Measurements from ENCODE around the gene PTN. TPM values are rescaled to one million over a fixed set of nuclear protein-coding genes. Genes with fewer than 3 reads are reported as not detected.

Gene PTN
- total RNA-seq, 1 experiment from 2014 or later, result 0.35 TPM

DNA sequence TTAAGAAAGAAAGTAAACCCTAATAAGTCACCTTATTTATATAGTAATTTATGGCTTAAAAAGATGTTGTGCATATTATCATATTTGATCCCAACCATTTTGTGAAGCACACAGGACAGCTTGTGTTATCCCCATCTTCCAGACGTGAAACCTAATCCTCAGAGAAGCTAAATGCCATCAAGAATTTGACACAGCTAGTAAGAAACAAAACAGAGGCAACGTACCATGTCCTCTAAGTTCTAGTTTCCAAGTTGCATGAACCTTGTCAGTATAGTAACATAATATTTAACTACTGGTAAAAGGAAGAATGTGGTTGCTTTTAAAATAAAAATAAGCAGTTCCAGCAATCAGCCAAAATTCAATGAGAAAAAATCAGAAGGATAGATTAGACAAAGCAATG is 41.5 kb downstream of the PTN start:
- H3K9me3 Mint-ChIP-seq (ENCODE audit: low read depth, unreplicated experiment), result peaks cover 8% of the 10 kb centered on the region
- H3K27me3 Mint-ChIP-seq (ENCODE audit: unreplicated experiment), result no peaks in the 10 kb centered on the region
- DNase-seq, result no peak
- TF ChIP-seq, protein P1, sequence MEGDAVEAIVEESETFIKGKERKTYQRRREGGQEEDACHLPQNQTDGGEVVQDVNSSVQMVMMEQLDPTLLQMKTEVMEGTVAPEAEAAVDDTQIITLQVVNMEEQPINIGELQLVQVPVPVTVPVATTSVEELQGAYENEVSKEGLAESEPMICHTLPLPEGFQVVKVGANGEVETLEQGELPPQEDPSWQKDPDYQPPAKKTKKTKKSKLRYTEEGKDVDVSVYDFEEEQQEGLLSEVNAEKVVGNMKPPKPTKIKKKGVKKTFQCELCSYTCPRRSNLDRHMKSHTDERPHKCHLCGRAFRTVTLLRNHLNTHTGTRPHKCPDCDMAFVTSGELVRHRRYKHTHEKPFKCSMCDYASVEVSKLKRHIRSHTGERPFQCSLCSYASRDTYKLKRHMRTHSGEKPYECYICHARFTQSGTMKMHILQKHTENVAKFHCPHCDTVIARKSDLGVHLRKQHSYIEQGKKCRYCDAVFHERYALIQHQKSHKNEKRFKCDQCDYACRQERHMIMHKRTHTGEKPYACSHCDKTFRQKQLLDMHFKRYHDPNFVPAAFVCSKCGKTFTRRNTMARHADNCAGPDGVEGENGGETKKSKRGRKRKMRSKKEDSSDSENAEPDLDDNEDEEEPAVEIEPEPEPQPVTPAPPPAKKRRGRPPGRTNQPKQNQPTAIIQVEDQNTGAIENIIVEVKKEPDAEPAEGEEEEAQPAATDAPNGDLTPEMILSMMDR (IDR thresholded peaks at IDR 0.05; ENCODE audit: unreplicated experiment), result no peak
- H3K4me3 Mint-ChIP-seq (ENCODE audit: low read depth, unreplicated experiment), result no peak overlapping the region
- CTCF ChIA-PET, result no interaction called here
- intact Hi-C loops (cut with micrococcal nuclease; ENCODE audit: unreplicated experiment), result no loop called here
- no peaks in the 10 kb centered on the region for H3K4me1 Mint-ChIP-seq (ENCODE audit: low read depth, unreplicated experiment)
- no TSS peak for BruUV-seq (replicated peaks)
- H3K36me3 Mint-ChIP-seq (ENCODE audit: insufficient read depth, unreplicated experiment), result no peaks in the 10 kb centered on the region
- H3K27ac Mint-ChIP-seq (ENCODE audit: unreplicated experiment), result no peak overlapping the region

DNA sequence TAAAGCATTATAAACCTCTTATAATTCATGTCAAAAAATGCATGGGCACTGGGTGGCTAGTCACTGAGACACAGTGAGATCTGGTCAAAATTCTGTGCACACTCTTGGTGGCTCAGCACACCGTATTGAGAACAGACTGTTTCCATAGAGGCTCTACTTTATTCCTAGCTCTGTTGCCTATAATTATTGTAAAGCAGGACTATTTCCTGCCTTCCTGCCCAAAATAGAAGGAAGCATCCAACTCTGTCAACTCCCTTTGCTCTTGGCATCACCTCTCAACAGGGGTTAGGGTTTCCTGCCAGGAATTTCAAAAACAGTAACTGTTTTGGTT is 45.1 kb downstream of the PTN start:
- BruUV-seq (replicated peaks), result no TSS peak
- CTCF ChIA-PET, result no interaction called here
- Mint-ChIP-seq H3K27me3 (ENCODE audit: unreplicated experiment) (no peaks in the 10 kb centered on the region), H3K36me3 (ENCODE audit: insufficient read depth, unreplicated experiment) (no peaks in the 10 kb centered on the region), H3K4me3 (ENCODE audit: low read depth, unreplicated experiment) (no peak overlapping the region), H3K27ac (ENCODE audit: unreplicated experiment) (no peak overlapping the region), H3K9me3 (ENCODE audit: low read depth, unreplicated experiment) (peaks cover 6% of the 10 kb centered on the region), H3K4me1 (ENCODE audit: low read depth, unreplicated experiment) (no peaks in the 10 kb centered on the region)
- intact Hi-C loops (cut with micrococcal nuclease; ENCODE audit: unreplicated experiment), result no loop called here
- TF ChIP-seq, protein P1 (IDR thresholded peaks at IDR 0.05; ENCODE audit: unreplicated experiment), result no peak
- no peak for DNase-seq

DNA sequence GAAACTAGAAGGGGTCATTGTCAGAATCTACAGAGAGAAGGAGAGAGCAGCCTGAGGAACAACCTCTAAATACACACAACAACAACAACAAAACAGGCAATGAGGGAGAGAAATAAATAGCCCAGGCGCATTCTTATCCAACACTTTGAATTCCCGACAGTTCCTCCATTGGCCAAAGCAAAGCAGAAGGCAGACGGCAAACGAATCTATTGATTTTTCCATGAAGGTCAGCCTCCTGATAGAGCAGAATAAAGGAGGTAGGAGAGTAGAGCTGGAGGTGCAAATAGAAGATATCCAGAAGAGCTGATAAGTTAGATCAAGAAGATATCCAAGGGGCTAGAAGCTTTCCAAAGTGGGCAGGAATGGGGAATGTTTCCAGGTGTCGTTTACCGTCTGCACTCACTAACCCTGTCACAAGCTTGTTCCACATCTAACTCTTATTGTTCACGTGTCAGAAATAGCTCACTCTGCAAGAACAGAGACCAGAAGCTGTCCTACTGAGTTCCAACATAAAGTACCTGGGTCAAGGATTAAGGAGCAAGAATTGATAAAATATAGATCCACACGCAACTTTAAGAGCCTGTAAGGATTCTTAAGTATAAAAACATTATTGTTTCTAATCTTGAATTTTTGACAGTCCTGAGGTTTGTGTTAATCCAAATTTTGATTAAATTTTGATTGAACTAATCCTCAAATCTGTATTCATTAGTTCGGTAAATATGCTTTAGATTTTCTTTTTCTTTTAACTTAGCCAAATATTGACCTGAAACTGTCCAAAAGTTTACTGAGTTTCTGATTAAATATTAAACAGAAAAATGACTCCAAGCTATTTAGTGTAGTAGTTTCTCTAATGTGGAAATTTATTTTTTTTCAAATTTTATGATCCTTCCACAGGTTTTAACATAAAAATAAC is 45.7 kb downstream of the PTN start:
- intact Hi-C loops (cut with micrococcal nuclease; ENCODE audit: unreplicated experiment), result no loop called here
- Mint-ChIP-seq H3K27me3 (ENCODE audit: unreplicated experiment) (no peaks in the 10 kb centered on the region), H3K4me1 (ENCODE audit: low read depth, unreplicated experiment) (no peaks in the 10 kb centered on the region), H3K36me3 (ENCODE audit: insufficient read depth, unreplicated experiment) (no peaks in the 10 kb centered on the region), H3K4me3 (ENCODE audit: low read depth, unreplicated experiment) (no peak overlapping the region), H3K27ac (ENCODE audit: unreplicated experiment) (no peak overlapping the region), H3K9me3 (ENCODE audit: low read depth, unreplicated experiment) (peaks cover 6% of the 10 kb centered on the region)
- no peak for DNase-seq
- CTCF ChIA-PET, result no interaction called here
- no TSS peak for BruUV-seq (replicated peaks)
- TF ChIP-seq, protein P1 (IDR thresholded peaks at IDR 0.05; ENCODE audit: unreplicated experiment), result no peak

DNA sequence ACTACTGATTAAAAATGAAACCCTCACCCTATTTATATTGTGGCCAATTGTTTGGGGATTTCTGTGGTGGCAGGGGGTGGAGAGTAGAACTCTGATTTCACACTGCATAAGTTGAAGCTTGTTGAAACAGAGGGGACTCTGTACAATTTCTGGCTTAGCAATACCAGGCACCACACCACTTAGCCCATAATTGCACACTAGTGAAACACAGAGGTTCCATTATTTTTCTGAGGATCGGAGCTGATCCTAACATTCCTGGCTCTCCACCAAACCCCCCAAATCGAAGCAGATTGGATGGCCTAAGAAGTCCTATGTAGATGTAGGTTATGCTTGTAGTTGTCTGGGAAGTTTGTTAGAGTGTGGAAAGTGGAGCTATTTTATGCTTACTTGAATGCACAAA is 47.0 kb downstream of the PTN start:
- Mint-ChIP-seq H3K27me3 (ENCODE audit: unreplicated experiment) (no peaks in the 10 kb centered on the region), H3K36me3 (ENCODE audit: insufficient read depth, unreplicated experiment) (no peaks in the 10 kb centered on the region), H3K4me1 (ENCODE audit: low read depth, unreplicated experiment) (no peaks in the 10 kb centered on the region), H3K27ac (ENCODE audit: unreplicated experiment) (no peak overlapping the region), H3K9me3 (ENCODE audit: low read depth, unreplicated experiment) (peaks cover 8% of the 10 kb centered on the region), H3K4me3 (ENCODE audit: low read depth, unreplicated experiment) (no peak overlapping the region)
- DNase-seq, result no peak
- CTCF ChIA-PET, result no interaction called here
- no TSS peak for BruUV-seq (replicated peaks)
- TF ChIP-seq, protein P1 (IDR thresholded peaks at IDR 0.05; ENCODE audit: unreplicated experiment), result no peak
- intact Hi-C loops (cut with micrococcal nuclease; ENCODE audit: unreplicated experiment), result no loop called here

Data from Calu3 (cell line).